ENCODE results near the gene PMM2. TPM values are rescaled to one million over a fixed set of nuclear protein-coding genes. Genes with fewer than 3 reads are reported as not detected.

Gene PMM2
- total and polyA plus RNA-seq, 2 experiments from 2014 or later, result 39.6 to 46.4 TPM

DNA sequence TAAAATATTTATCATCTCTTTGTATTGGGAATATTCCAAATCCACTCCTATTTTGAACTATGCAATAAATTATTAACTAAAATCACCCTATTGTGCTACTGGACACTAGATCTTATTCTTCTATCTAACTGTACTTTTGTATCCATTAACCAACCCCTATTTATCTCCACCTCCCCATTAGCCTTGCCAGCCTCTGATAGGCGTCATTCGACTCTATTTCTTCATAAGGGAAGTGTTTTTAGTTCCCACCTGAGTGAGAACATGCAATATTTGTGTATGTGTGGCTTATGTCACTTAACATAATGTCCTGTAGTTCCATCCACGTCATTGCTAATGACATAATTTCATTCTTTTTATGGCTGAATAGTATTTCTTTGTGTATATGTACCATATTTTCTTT is 24.1 kb upstream of the PMM2 start:
- H3K4me2 ChIP-seq (ENCODE audit: unreplicated experiment), result no peak overlapping the region
- TF ChIP-seq EZH2 (IDR thresholded peaks at IDR 0.05; ENCODE audit: insufficient read depth, poor library complexity, severe bottlenecking) (no peak), EZH2phosphoT487 (IDR thresholded peaks at IDR 0.05; ENCODE audit: insufficient read depth, low read depth) (no peak)
- no peaks in the 10 kb centered on the region for H3K79me2 ChIP-seq (ENCODE audit: insufficient read depth)
- H3K4me3 ChIP-seq, result no peak overlapping the region
- WGBS, 2 experiments (ENCODE audit: low coverage in 1 of 2, low lambda C conversion rate in 2 of 2, missing lambda C conversion rate in 2 of 2), result 49 to 69% methylated on average over 3 of the region's 3 CpGs
- in situ Hi-C loops (cut with MboI), result no loop called here
- no peaks in the 10 kb centered on the region for H3K9me3 ChIP-seq (ENCODE audit: low read depth)
- no peak overlapping the region for H2AFZ ChIP-seq
- no peak overlapping the region for H3K27ac ChIP-seq
- H3K9me2 ChIP-seq (ENCODE audit: insufficient read depth), result no peaks in the 10 kb centered on the region
- no peaks in the 10 kb centered on the region for H4K20me1 ChIP-seq (ENCODE audit: insufficient read depth)
- no peak overlapping the region for H3K9ac ChIP-seq
- H3F3A ChIP-seq (ENCODE audit: insufficient read depth), result no peaks in the 10 kb centered on the region
- no peak for DNase-seq
- no peaks in the 10 kb centered on the region for H3K27me3 ChIP-seq (replicated peaks; ENCODE audit: insufficient read depth)
- H3K4me1 ChIP-seq (ENCODE audit: insufficient read depth), result no peaks in the 10 kb centered on the region
- H3K36me3 ChIP-seq (ENCODE audit: low read depth), result no peaks in the 10 kb centered on the region; the same call in 1 of the 2 replicates

- Histone ChIP-seq H3K27ac (no peak overlapping the region), H3F3A (ENCODE audit: insufficient read depth) (no peaks in the 10 kb centered on the region), H2AFZ (no peak overlapping the region), H3K4me3 (no peak overlapping the region), H3K9ac (no peak overlapping the region), H3K9me2 (ENCODE audit: insufficient read depth) (no peaks in the 10 kb centered on the region), H3K4me1 (ENCODE audit: insufficient read depth) (no peaks in the 10 kb centered on the region), H3K4me2 (ENCODE audit: unreplicated experiment) (no peak overlapping the region), H4K20me1 (ENCODE audit: insufficient read depth) (no peaks in the 10 kb centered on the region), H3K27me3 (replicated peaks; ENCODE audit: insufficient read depth) (no peaks in the 10 kb centered on the region), H3K36me3 (ENCODE audit: low read depth) (no peaks in the 10 kb centered on the region; the same call in 1 of the 2 replicates), H3K9me3 (ENCODE audit: low read depth) (no peaks in the 10 kb centered on the region), H3K79me2 (ENCODE audit: insufficient read depth) (no peaks in the 10 kb centered on the region)
- 88 to 90% methylated on average over 11 of the region's 11 CpGs for WGBS, 2 experiments (ENCODE audit: low coverage in 1 of 2, low lambda C conversion rate in 2 of 2, missing lambda C conversion rate in 2 of 2)
- no peak for DNase-seq
- TF ChIP-seq EZH2phosphoT487 (IDR thresholded peaks at IDR 0.05; ENCODE audit: insufficient read depth, low read depth) (no peak), EZH2 (IDR thresholded peaks at IDR 0.05; ENCODE audit: insufficient read depth, poor library complexity, severe bottlenecking) (no peak)
- in situ Hi-C loops (cut with MboI), result no loop called here
Observed at GRCh38 chr16:8774208-8774607, 23.4 kb upstream of the PMM2 start.

- Histone ChIP-seq H3K36me3 (ENCODE audit: low read depth) (no peaks in the 10 kb centered on the region; the same call in 1 of the 2 replicates), H3K9ac (no peak overlapping the region), H3K9me2 (ENCODE audit: insufficient read depth) (no peaks in the 10 kb centered on the region), H3K4me2 (ENCODE audit: unreplicated experiment) (no peak overlapping the region), H4K20me1 (ENCODE audit: insufficient read depth) (no peaks in the 10 kb centered on the region), H2AFZ (no peak overlapping the region), H3K27ac (no peak overlapping the region), H3K4me3 (no peak overlapping the region), H3K9me3 (ENCODE audit: low read depth) (no peaks in the 10 kb centered on the region), H3K27me3 (replicated peaks; ENCODE audit: insufficient read depth) (no peaks in the 10 kb centered on the region), H3F3A (ENCODE audit: insufficient read depth) (no peaks in the 10 kb centered on the region), H3K4me1 (ENCODE audit: insufficient read depth) (no peaks in the 10 kb centered on the region), H3K79me2 (ENCODE audit: insufficient read depth) (no peaks in the 10 kb centered on the region)
- WGBS, 2 experiments (ENCODE audit: low coverage in 1 of 2, low lambda C conversion rate in 2 of 2, missing lambda C conversion rate in 2 of 2), result 48 to 56% methylated on average over 1 of the region's 1 CpG
- in situ Hi-C loops (cut with MboI), result no loop called here
- no peak for TF ChIP-seq EZH2 (IDR thresholded peaks at IDR 0.05; ENCODE audit: insufficient read depth, poor library complexity, severe bottlenecking)
- no peak for TF ChIP-seq EZH2phosphoT487 (IDR thresholded peaks at IDR 0.05; ENCODE audit: insufficient read depth, low read depth)
- DNase-seq, result no peak
Observed at GRCh38 chr16:8775359-8775758, 22.3 kb upstream of the PMM2 start.

DNA sequence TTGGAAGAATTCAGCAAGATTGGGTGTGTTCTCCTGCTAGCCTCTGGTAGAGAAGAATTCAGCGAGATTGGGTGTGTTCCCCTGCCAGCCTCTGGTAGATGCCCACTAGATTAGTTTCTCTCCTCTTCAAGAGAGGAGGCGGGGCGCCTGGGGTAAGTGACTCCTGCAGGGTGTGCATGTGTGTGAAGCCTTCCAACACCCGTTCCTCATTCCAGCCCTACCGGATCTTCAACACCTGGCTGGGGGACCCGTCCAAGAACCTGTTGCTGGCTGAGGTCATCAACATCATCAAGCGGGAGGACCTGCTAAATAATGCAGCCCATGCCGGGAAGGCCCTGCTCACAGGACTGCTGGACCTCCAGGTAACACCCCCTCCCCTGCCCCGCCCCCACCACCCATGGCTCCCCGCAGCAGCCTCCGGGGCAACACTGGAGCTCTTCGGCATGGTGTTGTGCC is 21.5 kb upstream of the PMM2 start:
- H3K27me3 ChIP-seq (replicated peaks; ENCODE audit: insufficient read depth), result no peaks in the 10 kb centered on the region
- whole genome bisulfite sequencing, 2 experiments (ENCODE audit: low coverage in 1 of 2, low lambda C conversion rate in 2 of 2, missing lambda C conversion rate in 2 of 2), result 55 to 63% methylated on average over 8 to 12 of the region's 12 CpGs
- H3K4me1 ChIP-seq (ENCODE audit: insufficient read depth), result no peaks in the 10 kb centered on the region
- no peak for DNase-seq
- no peak overlapping the region for H3K4me2 ChIP-seq (ENCODE audit: unreplicated experiment)
- no peaks in the 10 kb centered on the region for H3K79me2 ChIP-seq (ENCODE audit: insufficient read depth)
- H2AFZ ChIP-seq, result no peak overlapping the region
- H3K36me3 ChIP-seq (ENCODE audit: low read depth), result no peaks in the 10 kb centered on the region; the same call in 1 of the 2 replicates
- no peak for TF ChIP-seq EZH2phosphoT487 (IDR thresholded peaks at IDR 0.05; ENCODE audit: insufficient read depth, low read depth)
- H3K9ac ChIP-seq, result no peak overlapping the region
- no peak overlapping the region for H3K4me3 ChIP-seq
- no peaks in the 10 kb centered on the region for H3F3A ChIP-seq (ENCODE audit: insufficient read depth)
- H3K27ac ChIP-seq, result no peak overlapping the region
- no peaks in the 10 kb centered on the region for H3K9me3 ChIP-seq (ENCODE audit: low read depth)
- no peaks in the 10 kb centered on the region for H4K20me1 ChIP-seq (ENCODE audit: insufficient read depth)
- no peaks in the 10 kb centered on the region for H3K9me2 ChIP-seq (ENCODE audit: insufficient read depth)
- in situ Hi-C loops (cut with MboI), result no loop called here

DNA sequence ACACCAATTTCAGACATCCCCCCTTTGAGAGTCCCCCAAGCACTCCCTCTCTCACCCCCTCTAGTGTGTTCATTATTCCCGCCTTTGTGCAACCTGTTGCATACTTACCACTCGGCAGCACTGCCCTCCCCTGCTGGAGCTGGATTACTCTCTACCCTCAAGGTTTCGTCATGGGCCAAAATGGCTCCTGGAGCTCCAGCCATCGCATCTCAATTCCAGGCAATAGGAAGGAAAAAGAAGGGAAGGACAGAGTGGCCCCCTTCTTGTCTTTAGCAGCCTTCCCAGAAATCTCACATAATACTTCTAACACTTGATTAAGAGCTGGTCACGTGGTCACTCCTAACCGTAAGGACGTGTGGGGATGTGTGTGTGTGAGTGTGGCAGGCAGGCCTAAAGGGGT is 20.4 kb upstream of the PMM2 start:
- Histone ChIP-seq H3F3A (ENCODE audit: insufficient read depth) (no peaks in the 10 kb centered on the region), H4K20me1 (ENCODE audit: insufficient read depth) (no peaks in the 10 kb centered on the region), H3K4me2 (ENCODE audit: unreplicated experiment) (no peak overlapping the region), H3K9me2 (ENCODE audit: insufficient read depth) (no peaks in the 10 kb centered on the region), H3K36me3 (ENCODE audit: low read depth) (no peaks in the 10 kb centered on the region; the same call in 1 of the 2 replicates), H2AFZ (no peak overlapping the region), H3K4me3 (no peak overlapping the region), H3K27ac (no peak overlapping the region), H3K79me2 (ENCODE audit: insufficient read depth) (no peaks in the 10 kb centered on the region), H3K9ac (no peak overlapping the region), H3K4me1 (ENCODE audit: insufficient read depth) (no peaks in the 10 kb centered on the region), H3K27me3 (replicated peaks; ENCODE audit: insufficient read depth) (no peaks in the 10 kb centered on the region), H3K9me3 (ENCODE audit: low read depth) (no peaks in the 10 kb centered on the region)
- no peak for DNase-seq
- WGBS, 2 experiments (ENCODE audit: low coverage in 1 of 2, low lambda C conversion rate in 2 of 2, missing lambda C conversion rate in 2 of 2), result 73 to 74% methylated on average over 7 of the region's 7 CpGs
- in situ Hi-C loops (cut with MboI), result no loop called here
- TF ChIP-seq EZH2 (IDR thresholded peaks at IDR 0.05; ENCODE audit: insufficient read depth, poor library complexity, severe bottlenecking) (no peak), EZH2phosphoT487 (IDR thresholded peaks at IDR 0.05; ENCODE audit: insufficient read depth, low read depth) (no peak)
